DOHH2 (cell line): ENCODE measurements around the gene IER3.

Source experiments
- CTCF ChIP-seq: fragments of 200-600 bp; sonication (generic); IDR thresholded peaks from one replicate; pipeline ENCODE4 v1.5.1; 2014; ENCODE audit warnings: antibody characterized with exemption, mild to moderate bottlenecking, low read depth, low read length; ENCODE audit not compliant: poor library complexity, severe bottlenecking
- EZH2phosphoT487 ChIP-seq: fragments of 200-600 bp; sonication (generic); IDR thresholded peaks from 2 replicates; pipeline ENCODE4 v1.6.1; 2017; ENCODE audit warnings: borderline replicate concordance, mild to moderate bottlenecking, antibody characterized with exemption, low read length, moderate library complexity, mixed read lengths

- TF ChIP-seq CTCF (no peak), EZH2phosphoT487 (no peak)
Observed at GRCh38 chr6:30741063-30741779, 3.1 kb downstream of the IER3 start.
